ENCODE results near the gene ZGPAT. TPM values are rescaled to one million over a fixed set of nuclear protein-coding genes. Genes with fewer than 3 reads are reported as not detected.

Gene ZGPAT
- total and polyA plus RNA-seq, 10 of the 15 experiments (the other 5 are each of a cell fraction or from before 2014, with no cell fraction given), result 0.58 to 52.9 (median 18.0) TPM

DNA sequence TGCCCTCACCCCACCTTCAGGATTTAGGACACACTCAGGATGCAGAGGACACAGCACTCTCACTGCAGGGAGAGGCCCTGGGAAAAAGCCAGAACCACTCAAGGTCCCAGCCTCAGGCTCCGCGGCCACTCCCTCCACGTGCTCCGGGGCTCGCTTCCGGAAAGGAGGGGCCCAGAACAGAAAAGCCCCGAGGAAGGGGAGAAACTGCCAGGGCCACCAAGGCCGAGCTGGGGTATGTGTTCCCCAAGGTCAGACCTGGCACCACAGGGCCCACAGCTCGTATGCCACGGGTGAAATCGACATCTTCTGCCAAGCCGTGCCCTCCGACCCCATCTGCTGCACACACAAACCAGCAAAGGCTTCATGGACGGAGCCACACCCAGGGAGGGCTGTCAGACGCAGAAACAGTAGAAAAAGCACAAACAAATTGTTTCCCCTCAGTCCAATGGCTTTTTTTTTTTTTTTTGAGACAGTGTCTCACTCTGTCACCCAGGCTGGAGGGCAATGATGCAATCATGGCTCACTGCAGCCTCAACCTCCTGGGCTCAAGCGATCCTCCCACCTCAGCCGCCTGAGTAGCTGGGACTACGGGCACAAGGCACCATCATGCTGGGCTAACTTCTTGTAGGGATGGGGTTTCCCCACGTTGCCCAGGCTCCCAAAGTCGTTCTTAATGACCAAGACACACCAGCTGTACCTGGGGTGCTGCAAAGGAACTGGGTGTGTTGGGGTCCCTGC, 65.1 kb downstream of the ZGPAT start:
- DNase-seq (ENCODE audit: low read depth, low spot score) (no peak), ATAC-seq (no peak), FAIRE-seq (no peak)
- TF ChIP-seq, protein P1, sequence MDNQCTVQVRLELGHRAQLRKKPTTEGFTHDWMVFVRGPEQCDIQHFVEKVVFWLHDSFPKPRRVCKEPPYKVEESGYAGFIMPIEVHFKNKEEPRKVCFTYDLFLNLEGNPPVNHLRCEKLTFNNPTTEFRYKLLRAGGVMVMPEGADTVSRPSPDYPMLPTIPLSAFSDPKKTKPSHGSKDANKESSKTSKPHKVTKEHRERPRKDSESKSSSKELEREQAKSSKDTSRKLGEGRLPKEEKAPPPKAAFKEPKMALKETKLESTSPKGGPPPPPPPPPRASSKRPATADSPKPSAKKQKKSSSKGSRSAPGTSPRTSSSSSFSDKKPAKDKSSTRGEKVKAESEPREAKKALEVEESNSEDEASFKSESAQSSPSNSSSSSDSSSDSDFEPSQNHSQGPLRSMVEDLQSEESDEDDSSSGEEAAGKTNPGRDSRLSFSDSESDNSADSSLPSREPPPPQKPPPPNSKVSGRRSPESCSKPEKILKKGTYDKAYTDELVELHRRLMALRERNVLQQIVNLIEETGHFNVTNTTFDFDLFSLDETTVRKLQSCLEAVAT (IDR thresholded peaks at IDR 0.05), result no peak
- no peak for TF ChIP-seq CREB1 (IDR thresholded peaks at IDR 0.05; ENCODE audit: low read depth)
- TF ChIP-seq, protein P2, sequence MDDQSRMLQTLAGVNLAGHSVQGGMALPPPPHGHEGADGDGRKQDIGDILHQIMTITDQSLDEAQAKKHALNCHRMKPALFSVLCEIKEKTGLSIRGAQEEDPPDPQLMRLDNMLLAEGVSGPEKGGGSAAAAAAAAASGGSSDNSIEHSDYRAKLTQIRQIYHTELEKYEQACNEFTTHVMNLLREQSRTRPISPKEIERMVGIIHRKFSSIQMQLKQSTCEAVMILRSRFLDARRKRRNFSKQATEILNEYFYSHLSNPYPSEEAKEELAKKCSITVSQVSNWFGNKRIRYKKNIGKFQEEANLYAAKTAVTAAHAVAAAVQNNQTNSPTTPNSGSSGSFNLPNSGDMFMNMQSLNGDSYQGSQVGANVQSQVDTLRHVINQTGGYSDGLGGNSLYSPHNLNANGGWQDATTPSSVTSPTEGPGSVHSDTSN (IDR thresholded peaks at IDR 0.05; ENCODE audit: insufficient replicate concordance, low read depth, low read length), result no peak
- TF ChIP-seq, protein P3, sequence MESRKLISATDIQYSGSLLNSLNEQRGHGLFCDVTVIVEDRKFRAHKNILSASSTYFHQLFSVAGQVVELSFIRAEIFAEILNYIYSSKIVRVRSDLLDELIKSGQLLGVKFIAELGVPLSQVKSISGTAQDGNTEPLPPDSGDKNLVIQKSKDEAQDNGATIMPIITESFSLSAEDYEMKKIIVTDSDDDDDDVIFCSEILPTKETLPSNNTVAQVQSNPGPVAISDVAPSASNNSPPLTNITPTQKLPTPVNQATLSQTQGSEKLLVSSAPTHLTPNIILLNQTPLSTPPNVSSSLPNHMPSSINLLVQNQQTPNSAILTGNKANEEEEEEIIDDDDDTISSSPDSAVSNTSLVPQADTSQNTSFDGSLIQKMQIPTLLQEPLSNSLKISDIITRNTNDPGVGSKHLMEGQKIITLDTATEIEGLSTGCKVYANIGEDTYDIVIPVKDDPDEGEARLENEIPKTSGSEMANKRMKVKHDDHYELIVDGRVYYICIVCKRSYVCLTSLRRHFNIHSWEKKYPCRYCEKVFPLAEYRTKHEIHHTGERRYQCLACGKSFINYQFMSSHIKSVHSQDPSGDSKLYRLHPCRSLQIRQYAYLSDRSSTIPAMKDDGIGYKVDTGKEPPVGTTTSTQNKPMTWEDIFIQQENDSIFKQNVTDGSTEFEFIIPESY (IDR thresholded peaks at IDR 0.05), result no peak
- TF ChIP-seq IKZF2 (IDR thresholded peaks at IDR 0.05), result no peak
- Histone ChIP-seq H3K9ac (ENCODE audit: control insufficient read depth, insufficient read depth, low read length) (no peak overlapping the region), H3K9me3 (replicated peaks; ENCODE audit: control insufficient read depth, insufficient read depth, low read length) (peaks cover 7% of the 10 kb centered on the region; the same call in 1 of the 3 replicates), H3K79me2 (ENCODE audit: control insufficient read depth, insufficient read depth, low read length) (no peaks in the 10 kb centered on the region), H3K4me1 (ENCODE audit: control insufficient read depth, insufficient read depth, low read length) (no peaks in the 10 kb centered on the region), H2AFZ (ENCODE audit: control insufficient read depth, low read depth, low read length) (no peak overlapping the region), H3K27ac (ENCODE audit: control insufficient read depth, insufficient read depth) (no peak overlapping the region), H3K4me2 (ENCODE audit: control insufficient read depth, insufficient read depth) (no peak overlapping the region), H3K27me3 (replicated peaks in 1 of 2; ENCODE audit: control insufficient read depth in 2 of 2, insufficient read depth in 2 of 2, low read length in 1 of 2) (no peaks in the 10 kb centered on the region), H4K20me1 (ENCODE audit: control insufficient read depth, insufficient read depth) (no peaks in the 10 kb centered on the region), H3K36me3 (ENCODE audit: control insufficient read depth in 2 of 2, insufficient read depth in 2 of 2, low read length in 1 of 2) (no peaks in the 10 kb centered on the region), H3K4me3 (no peak overlapping the region)
- in situ Hi-C loops (cut with MboI), result no loop called here
- CTCF ChIA-PET, result interaction anchor here (1.4 kb wide), 1 partner anchor 13 kb away, joined by 3 read pairs; no protein-coding TSS in a partner anchor
- intact Hi-C loops (cut with micrococcal nuclease; ENCODE audit: unreplicated experiment), result no loop called here
- 56% methylated on average over 20 of the region's 20 CpGs for WGBS (ENCODE audit: insufficient coverage, insufficient replicate concordance, low lambda C conversion rate, missing lambda C conversion rate)
- RAD21 ChIA-PET (ENCODE audit: unreplicated experiment), result interaction anchor here (0.7 kb wide), 1 partner anchor 199 kb away, joined by 3 read pairs; the partner anchor contains the start of gene HELZ2
- SMC1A ChIA-PET (ENCODE audit: uncharacterized antibody, unreplicated experiment), result no interaction called here
- POLR2A ChIA-PET, result no interaction called here
- BruUV-seq (replicated peaks), result no TSS peak

All from GM12878 (cell line).